Stimulated activated CD4-positive, alpha-beta T cell treated with anti-CD3 and anti-CD28 coated beads, Interleukin-1b, Interleukin-23, amount 100 ng/mL, for 48 hours (primary cell): Measurements from ENCODE around the gene TET2.
"Not testable (repeated sequence)": the region's sequence is repeated elsewhere in the genome, so short reads cannot be mapped to it uniquely, and the experiment has no call there.

Experiments used
- DNase-seq: peaks from one replicate; pipeline ENCODE4 v3.0.0-alpha.2; 2020

TET2 gene

GRCh38 chr4:105241451-105241850, 94.8 kb downstream of the TET2 start:
- no peak for DNase-seq

GRCh38 chr4:105243446-105243845, 96.8 kb downstream of the TET2 start:
- no peak for DNase-seq

GRCh38 chr4:105246712-105247111, 100.0 kb downstream of the TET2 start:
- no peak for DNase-seq

- DNase-seq = no peak
Observed at GRCh38 chr4:105248613-105249012, 101.9 kb downstream of the TET2 start.

GRCh38 chr4:105257817-105258495, 111.3 kb downstream of the TET2 start:
- DNase-seq = no peak

- no peak for DNase-seq
Observed at GRCh38 chr4:105265689-105266088, 119.0 kb downstream of the TET2 start.

GRCh38 chr4:105267280-105267679, 120.6 kb downstream of the TET2 start:
- DNase-seq = no peak

GRCh38 chr4:105272002-105272401, 125.3 kb downstream of the TET2 start:
- no peak for DNase-seq

- DNase-seq = no peak
Observed at GRCh38 chr4:105273230-105273629, 126.6 kb downstream of the TET2 start.

- no peak for DNase-seq
Observed at GRCh38 chr4:105274090-105274489, 127.4 kb downstream of the TET2 start.

- DNase-seq = no peak
Observed at GRCh38 chr4:105274504-105274903, 127.8 kb downstream of the TET2 start.

- DNase-seq = no peak
Observed at GRCh38 chr4:105276361-105277104, 129.9 kb downstream of the TET2 start.

- no peak for DNase-seq
Observed at GRCh38 chr4:105277702-105278101, 131.0 kb downstream of the TET2 start.

GRCh38 chr4:105279314-105279713, 132.6 kb downstream of the TET2 start:
- no peak for DNase-seq

- DNase-seq = no peak
Observed at GRCh38 chr4:105280338-105281123, 133.9 kb downstream of the TET2 start.

GRCh38 chr4:105281124-105281415, 134.4 kb downstream of the TET2 start:
- DNase-seq = no peak

GRCh38 chr4:105282489-105282888, 135.8 kb downstream of the TET2 start:
- DNase-seq = no peak

- no peak for DNase-seq
Observed at GRCh38 chr4:105283501-105283900, 136.8 kb downstream of the TET2 start.

GRCh38 chr4:105288121-105288520, 141.4 kb downstream of the TET2 start:
- no peak for DNase-seq

- DNase-seq = no peak
Observed at GRCh38 chr4:105291925-105292324, 145.2 kb downstream of the TET2 start.

GRCh38 chr4:105293360-105293759, 146.7 kb downstream of the TET2 start:
- DNase-seq = no peak

- DNase-seq = no peak
Observed at GRCh38 chr4:105296672-105297071, 150.0 kb downstream of the TET2 start.

- not testable (repeated sequence) for DNase-seq
Observed at GRCh38 chr4:105299027-105299426, 152.4 kb downstream of the TET2 start.

- DNase-seq = no peak
Observed at GRCh38 chr4:105304085-105304484, 157.4 kb downstream of the TET2 start.
